Osteocyte (in vitro differentiated cells): Measurements from ENCODE around the gene STK17A. TPM values are rescaled to one million over a fixed set of nuclear protein-coding genes. Genes with fewer than 3 reads are reported as not detected.

Source experiments
- DNase-seq: peaks from one replicate; pipeline ENCODE4 v3.0.0; 2021; ENCODE audit warnings: mixed read lengths; ENCODE audit not compliant: unreplicated experiment; ENCODE audit errors: extremely low spot score
- H3K27ac Mint-ChIP-seq: one replicate; pipeline ENCODE4 v1.8.0; 2021; ENCODE audit warnings: mild to moderate bottlenecking, mixed read lengths; ENCODE audit not compliant: unreplicated experiment
- H3K27me3 Mint-ChIP-seq: one replicate; pipeline ENCODE4 v1.8.0; 2021; ENCODE audit warnings: mixed read lengths; ENCODE audit not compliant: unreplicated experiment
- H3K36me3 Mint-ChIP-seq: one replicate; pipeline ENCODE4 v1.8.0; 2021; ENCODE audit warnings: mixed read lengths; ENCODE audit not compliant: unreplicated experiment
- H3K4me1 Mint-ChIP-seq: one replicate; pipeline ENCODE4 v1.8.0; 2021; ENCODE audit warnings: mixed read lengths; ENCODE audit not compliant: unreplicated experiment
- H3K4me3 Mint-ChIP-seq: one replicate; pipeline ENCODE4 v1.8.0; 2021; ENCODE audit warnings: mild to moderate bottlenecking, moderate library complexity, mixed read lengths; ENCODE audit not compliant: unreplicated experiment
- H3K9me3 Mint-ChIP-seq: one replicate; pipeline ENCODE4 v1.8.0; 2021; ENCODE audit warnings: mixed read lengths; ENCODE audit not compliant: unreplicated experiment
- CTCF ChIP-seq: fragments of 200-600 bp; sonication (generic); IDR thresholded peaks from 2 replicates; pipeline ENCODE4 v1.5.0; 2021; ENCODE audit warnings: antibody characterized with exemption, mild to moderate bottlenecking, moderate library complexity
- total RNA-seq: library from RNA; stranded (reverse); gene quantifications from 2 replicates; pipeline ENCODE4 v1.2.1, GENCODE V29; 2021

Gene STK17A
- total RNA-seq, 1 donor from 2014 or later, result 12.6 TPM

DNA sequence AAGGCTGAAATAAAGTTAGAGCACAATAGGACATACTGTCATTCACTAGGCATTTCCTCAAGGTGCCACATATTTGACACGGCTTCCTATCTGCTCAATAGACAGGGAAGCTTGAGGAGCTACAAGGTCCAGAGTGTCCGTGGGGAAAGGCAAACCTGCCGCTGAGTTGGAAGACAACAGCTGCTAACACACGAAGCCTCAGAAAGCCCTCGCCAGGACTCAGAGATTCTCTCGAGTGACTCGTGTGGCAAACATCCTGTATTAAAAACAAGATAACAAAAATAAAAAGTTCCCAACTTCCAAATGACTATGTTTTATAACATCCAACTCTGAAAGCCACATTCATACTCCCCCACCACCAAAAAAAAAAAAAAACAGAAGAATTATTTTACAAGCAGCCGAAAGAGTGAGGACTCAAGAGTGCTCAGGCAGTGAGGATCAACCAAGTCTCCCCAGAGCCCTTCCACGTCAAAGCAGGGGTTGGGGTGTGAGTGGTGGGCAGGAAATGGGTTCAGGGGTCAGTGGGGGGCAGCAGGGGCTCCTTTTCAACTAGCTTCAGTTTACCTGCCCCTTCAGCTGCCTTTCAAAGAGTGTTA, 67.6 kb downstream of the STK17A start:
- DNase-seq, result no peak
- Mint-ChIP-seq H3K4me1 (peaks cover 75% of the 10 kb centered on the region), H3K27me3 (no peaks in the 10 kb centered on the region), H3K36me3 (peaks cover 5% of the 10 kb centered on the region), H3K4me3 (peak overlapping the region; percentile 55), H3K9me3 (no peaks in the 10 kb centered on the region), H3K27ac (peak overlapping the region; percentile 98)
- TF ChIP-seq CTCF, result no peak

DNA sequence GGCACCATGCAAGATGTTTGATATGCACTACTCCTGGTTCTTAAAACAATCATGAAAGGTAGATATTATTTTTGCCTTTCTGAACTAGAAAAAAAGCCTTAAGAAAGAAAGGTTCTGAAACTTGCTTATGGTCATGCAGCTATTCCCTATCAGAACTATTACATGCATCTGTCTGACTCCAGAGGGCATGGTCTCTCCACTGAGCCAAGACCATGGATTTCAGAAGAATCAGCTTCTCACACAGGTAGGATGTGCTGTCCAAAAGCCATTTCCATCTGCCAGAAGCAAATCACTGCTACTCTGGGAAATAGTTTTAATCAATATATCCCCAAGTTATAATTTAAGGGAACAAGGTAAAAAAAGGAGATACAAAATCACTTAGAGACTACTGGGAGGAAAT, 69.5 kb downstream of the STK17A start:
- no peaks in the 10 kb centered on the region for H3K9me3 Mint-ChIP-seq
- peaks cover 13% of the 10 kb centered on the region for H3K36me3 Mint-ChIP-seq
- H3K27ac Mint-ChIP-seq, result no peak overlapping the region
- peaks cover 61% of the 10 kb centered on the region for H3K4me1 Mint-ChIP-seq
- H3K27me3 Mint-ChIP-seq, result no peaks in the 10 kb centered on the region
- DNase-seq, result no peak
- no peak overlapping the region for H3K4me3 Mint-ChIP-seq
- no peak for TF ChIP-seq CTCF

- Mint-ChIP-seq H3K27me3 (no peaks in the 10 kb centered on the region), H3K9me3 (no peaks in the 10 kb centered on the region), H3K4me1 (peaks cover 56% of the 10 kb centered on the region), H3K27ac (no peak overlapping the region), H3K4me3 (no peak overlapping the region), H3K36me3 (peaks cover 13% of the 10 kb centered on the region)
- no peak for DNase-seq
- no peak for TF ChIP-seq CTCF
Measured at GRCh38 chr7:43653466-43653865, 70.6 kb downstream of the STK17A start.

- H3K27me3 Mint-ChIP-seq, result no peaks in the 10 kb centered on the region
- H3K4me3 Mint-ChIP-seq, result no peak overlapping the region
- H3K9me3 Mint-ChIP-seq, result no peaks in the 10 kb centered on the region
- TF ChIP-seq CTCF, result no peak
- peak overlapping the region; percentile 6 for H3K27ac Mint-ChIP-seq
- H3K36me3 Mint-ChIP-seq, result peaks cover 13% of the 10 kb centered on the region
- H3K4me1 Mint-ChIP-seq, result peaks cover 56% of the 10 kb centered on the region
- DNase-seq, result no peak
Measured at GRCh38 chr7:43653891-43654504, 71.1 kb downstream of the STK17A start.

DNA sequence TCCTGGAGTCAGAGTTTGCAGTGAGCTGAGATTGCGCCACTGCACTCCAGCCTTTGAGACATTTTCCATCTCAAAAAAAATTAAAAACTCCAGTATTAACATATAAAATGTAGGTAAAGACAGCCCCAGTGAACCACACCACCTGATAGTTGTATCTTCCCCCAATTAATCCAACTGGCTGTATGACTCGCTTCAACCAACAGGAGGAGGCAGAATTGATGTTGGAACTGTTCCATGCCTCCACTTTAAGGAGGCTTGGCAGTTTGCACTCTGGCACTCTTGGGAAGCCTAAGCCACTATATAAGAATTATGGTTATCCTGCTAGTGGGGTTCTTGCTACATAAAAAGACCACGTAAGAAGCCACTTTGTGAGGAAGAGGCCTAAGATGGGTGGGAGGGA, 72.7 kb downstream of the STK17A start:
- TF ChIP-seq CTCF, result no peak
- DNase-seq, result no peak
- H3K27ac Mint-ChIP-seq, result no peak overlapping the region
- H3K4me1 Mint-ChIP-seq, result peaks cover 54% of the 10 kb centered on the region
- no peaks in the 10 kb centered on the region for H3K9me3 Mint-ChIP-seq
- no peak overlapping the region for H3K4me3 Mint-ChIP-seq
- no peaks in the 10 kb centered on the region for H3K27me3 Mint-ChIP-seq
- peaks cover 13% of the 10 kb centered on the region for H3K36me3 Mint-ChIP-seq
